GM23248 (cell line): Measurements from ENCODE around the gene GFI1B. TPM values are rescaled to one million over a fixed set of nuclear protein-coding genes. Genes with fewer than 3 reads are reported as not detected.

Source experiments
- DNase-seq: peaks from one replicate; pipeline ENCODE4 v3.0.0-alpha.2; 2015
- H2AFZ ChIP-seq: fragments of 200-600 bp; sonication (generic); 2 replicates; pipeline ENCODE4 v1.6.1; 2016; ENCODE audit warnings: antibody characterized with exemption
- H3F3A ChIP-seq: fragments of 200-600 bp; sonication (generic); 2 replicates; pipeline ENCODE4 v1.6.1; 2016; ENCODE audit warnings: mild to moderate bottlenecking, antibody characterized with exemption, mixed run types; ENCODE audit not compliant: insufficient read depth
- H3K27ac ChIP-seq: fragments of 200-600 bp; sonication (generic); 2 replicates; pipeline ENCODE4 v1.5.1; 2016; ENCODE audit warnings: mild to moderate bottlenecking
- H3K27me3 ChIP-seq: fragments of 200-600 bp; sonication (generic); replicated peaks from 2 replicates; pipeline ENCODE4 v1.6.1; 2016; ENCODE audit warnings: mild to moderate bottlenecking; ENCODE audit not compliant: insufficient read depth
- H3K36me3 ChIP-seq: fragments of 200-600 bp; sonication (generic); 2 replicates; pipeline ENCODE4 v1.6.1; 2016; ENCODE audit warnings: low read depth, mild to moderate bottlenecking
- H3K4me1 ChIP-seq: fragments of 200-600 bp; sonication (generic); 2 replicates; pipeline ENCODE4 v1.6.1; 2016; ENCODE audit warnings: mild to moderate bottlenecking; ENCODE audit not compliant: insufficient read depth
- H3K4me2 ChIP-seq: fragments of 200-600 bp; sonication (generic); one replicate; pipeline ENCODE4 v1.6.1; 2016; ENCODE audit warnings: mild to moderate bottlenecking; ENCODE audit not compliant: unreplicated experiment
- H3K4me3 ChIP-seq: fragments of 200-600 bp; sonication (generic); 2 replicates; pipeline ENCODE4 v1.5.1; 2016; ENCODE audit warnings: mild to moderate bottlenecking
- H3K79me2 ChIP-seq: fragments of 200-600 bp; sonication (generic); 2 replicates; pipeline ENCODE4 v1.6.1; 2016; ENCODE audit warnings: mild to moderate bottlenecking; ENCODE audit not compliant: insufficient read depth
- H3K9ac ChIP-seq: fragments of 200-600 bp; sonication (generic); 2 replicates; pipeline ENCODE4 v1.6.1; 2016; ENCODE audit warnings: mild to moderate bottlenecking
- H3K9me2 ChIP-seq: fragments of 200-600 bp; sonication (generic); 2 replicates; pipeline ENCODE4 v1.6.1; 2016; ENCODE audit warnings: mixed run types, mild to moderate bottlenecking, moderate library complexity; ENCODE audit not compliant: insufficient read depth
- H3K9me3 ChIP-seq: fragments of 200-600 bp; sonication (generic); one replicate; pipeline ENCODE4 v1.6.1; 2017; ENCODE audit warnings: low read depth
- H4K20me1 ChIP-seq: fragments of 200-600 bp; sonication (generic); 2 replicates; pipeline ENCODE4 v1.6.0; 2016; ENCODE audit not compliant: insufficient read depth
- EZH2 ChIP-seq: fragments of 200-600 bp; sonication (generic); IDR thresholded peaks from 2 replicates; pipeline ENCODE4 v1.6.1; 2018; ENCODE audit warnings: antibody characterized with exemption, mild to moderate bottlenecking; ENCODE audit not compliant: insufficient read depth, poor library complexity, severe bottlenecking
- EZH2phosphoT487 ChIP-seq: fragments of 200-600 bp; sonication (generic); IDR thresholded peaks from 2 replicates; pipeline ENCODE4 v1.6.1; 2018; ENCODE audit warnings: antibody characterized with exemption, moderate library complexity, mild to moderate bottlenecking, low read depth; ENCODE audit not compliant: insufficient read depth
- WGBS, 2 experiments: methylation state at CpG; one replicate each; pipeline ENCODE4 v1.1.6; 2015 to 2017; ENCODE audit warnings: low lambda C conversion rate in 2 of 2, low coverage in 1 of 2; ENCODE audit errors: missing lambda C conversion rate in 2 of 2; 5-methylcytosine and 5-hydroxymethylcytosine counted together
- in situ Hi-C: fragments of 300-500 bp; cut with MboI; formaldehyde crosslinking; loops from 2 replicates; pipeline ENCODE4 v1.15.0; 2020
- polyA plus RNA-seq: library from polyadenylated mRNA; unstranded; fragments of >200 nt; fragmentation: Nextera tagmentation; extraction: Ambion mirVana; gene quantifications from 2 replicates; pipeline ENCODE4 v1.2.1, GENCODE V29; 2016
- total RNA-seq: library from RNA; depleted of rRNA; stranded (reverse); fragments of >200 nt; shearing (Covaris generic); gene quantifications from 2 replicates; pipeline ENCODE4 v1.2.3, GENCODE V29; 2014

The GFI1B gene
- total and polyA plus RNA-seq, 2 experiments from 2014 or later: not detected

GRCh38 chr9:133008406-133008805, 29.9 kb downstream of the GFI1B start:
- WGBS, 2 experiments: 26 to 34% methylated on average over 6 to 7 of the region's 7 CpGs
- Histone ChIP-seq H3F3A (no peaks in the 10 kb centered on the region), H3K9ac (no peak overlapping the region), H3K27me3 (peaks cover 2% of the 10 kb centered on the region; the same call in 1 of the 2 replicates), H3K27ac (no peak overlapping the region), H2AFZ (no peak overlapping the region), H3K4me3 (no peak overlapping the region), H3K9me2 (no peaks in the 10 kb centered on the region), H3K9me3 (no peaks in the 10 kb centered on the region), H3K36me3 (no peaks in the 10 kb centered on the region), H4K20me1 (no peaks in the 10 kb centered on the region), H3K4me1 (no peaks in the 10 kb centered on the region), H3K4me2 (no peak overlapping the region), H3K79me2 (no peaks in the 10 kb centered on the region)
- TF ChIP-seq EZH2phosphoT487: no peak
- no peak for TF ChIP-seq EZH2
- DNase-seq: no peak
- in situ Hi-C loops: no loop called here

- no peak for TF ChIP-seq EZH2phosphoT487
- no peak for TF ChIP-seq EZH2
- no peaks in the 10 kb centered on the region for H3K4me1 ChIP-seq
- H3K27me3 ChIP-seq: peaks cover 4% of the 10 kb centered on the region; the same call in 1 of the 2 replicates
- no peak overlapping the region for H2AFZ ChIP-seq
- in situ Hi-C loops: no loop called here
- no peak for DNase-seq
- WGBS, 2 experiments: 54% methylated on average over 2 of the region's 2 CpGs
- H3K36me3 ChIP-seq: no peaks in the 10 kb centered on the region
- H3K9ac ChIP-seq: no peak overlapping the region
- no peak overlapping the region for H3K4me2 ChIP-seq
- H3K79me2 ChIP-seq: no peaks in the 10 kb centered on the region
- no peak overlapping the region for H3K4me3 ChIP-seq
- no peaks in the 10 kb centered on the region for H3K9me3 ChIP-seq
- no peaks in the 10 kb centered on the region for H3K9me2 ChIP-seq
- no peaks in the 10 kb centered on the region for H4K20me1 ChIP-seq
- no peak overlapping the region for H3K27ac ChIP-seq
- no peaks in the 10 kb centered on the region for H3F3A ChIP-seq
These were observed 30.3 kb downstream of the GFI1B start for GRCh38 chr9:133008824-133009223.

DNA sequence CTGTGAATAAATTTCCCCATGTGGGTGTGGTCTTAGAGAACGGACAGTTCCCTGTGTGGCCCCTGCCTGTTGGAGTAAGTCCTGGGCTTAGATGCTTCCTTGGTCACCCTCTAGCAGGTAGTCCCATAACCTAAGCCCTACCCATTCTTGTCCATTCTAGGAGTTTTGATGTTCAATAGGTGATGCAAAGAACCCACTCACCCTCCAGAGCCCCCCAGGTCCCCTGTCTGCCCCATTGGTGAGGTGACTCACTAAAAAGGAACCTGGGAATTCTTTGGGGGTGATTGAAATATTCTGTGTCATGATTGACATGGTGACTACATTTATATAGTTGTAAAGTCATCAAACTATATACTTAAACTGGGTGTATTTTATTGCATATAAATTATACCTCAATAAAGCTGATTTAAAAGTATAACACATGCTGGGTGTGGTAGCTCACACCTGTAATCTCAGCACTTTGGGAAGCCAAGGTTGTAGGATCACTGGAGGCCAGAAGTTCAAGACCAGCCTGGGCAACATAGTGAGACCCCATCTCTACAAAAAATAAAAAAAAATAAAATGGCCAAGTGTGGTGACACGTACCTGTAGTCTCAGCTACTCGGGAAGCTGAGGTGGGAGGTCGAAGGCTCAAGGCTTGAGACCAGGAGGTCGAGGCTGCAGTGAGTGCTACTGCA, 31.6 kb downstream of the GFI1B start:
- H3K4me3 ChIP-seq: no peak overlapping the region
- H3K4me1 ChIP-seq: no peaks in the 10 kb centered on the region
- no peak for TF ChIP-seq EZH2phosphoT487
- no peak for TF ChIP-seq EZH2
- in situ Hi-C loops: no loop called here
- peaks cover 4% of the 10 kb centered on the region; the same call in 1 of the 2 replicates for H3K27me3 ChIP-seq
- H3K27ac ChIP-seq: no peak overlapping the region
- DNase-seq: no peak
- no peaks in the 10 kb centered on the region for H3F3A ChIP-seq
- 37 to 38% methylated on average over 5 of the region's 5 CpGs for WGBS, 2 experiments
- no peaks in the 10 kb centered on the region for H3K9me3 ChIP-seq
- no peaks in the 10 kb centered on the region for H3K9me2 ChIP-seq
- no peaks in the 10 kb centered on the region for H3K79me2 ChIP-seq
- no peak overlapping the region for H3K9ac ChIP-seq
- H2AFZ ChIP-seq: no peak overlapping the region
- no peaks in the 10 kb centered on the region for H4K20me1 ChIP-seq
- no peak overlapping the region for H3K4me2 ChIP-seq
- no peaks in the 10 kb centered on the region for H3K36me3 ChIP-seq

DNA sequence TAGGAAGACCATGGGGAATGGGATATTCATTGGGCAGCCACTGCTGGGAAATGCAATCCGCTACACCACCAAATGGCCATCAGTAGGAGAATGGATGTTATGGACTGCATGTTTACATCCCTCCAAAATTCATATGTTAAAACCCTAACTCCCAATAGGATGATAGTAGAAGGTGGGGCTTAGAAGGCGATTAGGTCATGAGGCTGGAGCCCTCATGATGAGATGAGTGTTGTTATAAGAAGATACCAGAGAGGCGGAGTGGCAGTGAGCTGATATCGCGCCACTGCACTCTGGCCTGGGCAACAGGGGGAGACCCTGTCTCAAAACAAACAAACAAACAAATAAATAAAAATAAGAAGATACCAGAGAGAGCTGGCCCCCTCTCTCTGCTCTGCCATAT, 36.2 kb downstream of the GFI1B start:
- whole genome bisulfite sequencing, 2 experiments: 75 to 77% methylated on average over 5 of the region's 5 CpGs
- no peak overlapping the region for H3K9ac ChIP-seq
- H3K79me2 ChIP-seq: no peaks in the 10 kb centered on the region
- no peaks in the 10 kb centered on the region for H3F3A ChIP-seq
- H3K27me3 ChIP-seq: peaks cover 4% of the 10 kb centered on the region
- in situ Hi-C loops: no loop called here
- no peak overlapping the region for H3K4me2 ChIP-seq
- H3K4me3 ChIP-seq: no peak overlapping the region
- no peaks in the 10 kb centered on the region for H4K20me1 ChIP-seq
- TF ChIP-seq EZH2phosphoT487 (no peak), EZH2 (no peak)
- H3K9me3 ChIP-seq: no peaks in the 10 kb centered on the region
- DNase-seq: no peak
- no peaks in the 10 kb centered on the region for H3K36me3 ChIP-seq
- H3K27ac ChIP-seq: no peak overlapping the region
- H3K9me2 ChIP-seq: no peaks in the 10 kb centered on the region
- no peak overlapping the region for H2AFZ ChIP-seq
- no peaks in the 10 kb centered on the region for H3K4me1 ChIP-seq
